ENCODE measurements around the gene MAMDC2.

MAMDC2 gene, protein sequence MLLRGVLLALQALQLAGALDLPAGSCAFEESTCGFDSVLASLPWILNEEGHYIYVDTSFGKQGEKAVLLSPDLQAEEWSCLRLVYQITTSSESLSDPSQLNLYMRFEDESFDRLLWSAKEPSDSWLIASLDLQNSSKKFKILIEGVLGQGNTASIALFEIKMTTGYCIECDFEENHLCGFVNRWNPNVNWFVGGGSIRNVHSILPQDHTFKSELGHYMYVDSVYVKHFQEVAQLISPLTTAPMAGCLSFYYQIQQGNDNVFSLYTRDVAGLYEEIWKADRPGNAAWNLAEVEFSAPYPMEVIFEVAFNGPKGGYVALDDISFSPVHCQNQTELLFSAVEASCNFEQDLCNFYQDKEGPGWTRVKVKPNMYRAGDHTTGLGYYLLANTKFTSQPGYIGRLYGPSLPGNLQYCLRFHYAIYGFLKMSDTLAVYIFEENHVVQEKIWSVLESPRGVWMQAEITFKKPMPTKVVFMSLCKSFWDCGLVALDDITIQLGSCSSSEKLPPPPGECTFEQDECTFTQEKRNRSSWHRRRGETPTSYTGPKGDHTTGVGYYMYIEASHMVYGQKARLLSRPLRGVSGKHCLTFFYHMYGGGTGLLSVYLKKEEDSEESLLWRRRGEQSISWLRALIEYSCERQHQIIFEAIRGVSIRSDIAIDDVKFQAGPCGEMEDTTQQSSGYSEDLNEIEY

DNA sequence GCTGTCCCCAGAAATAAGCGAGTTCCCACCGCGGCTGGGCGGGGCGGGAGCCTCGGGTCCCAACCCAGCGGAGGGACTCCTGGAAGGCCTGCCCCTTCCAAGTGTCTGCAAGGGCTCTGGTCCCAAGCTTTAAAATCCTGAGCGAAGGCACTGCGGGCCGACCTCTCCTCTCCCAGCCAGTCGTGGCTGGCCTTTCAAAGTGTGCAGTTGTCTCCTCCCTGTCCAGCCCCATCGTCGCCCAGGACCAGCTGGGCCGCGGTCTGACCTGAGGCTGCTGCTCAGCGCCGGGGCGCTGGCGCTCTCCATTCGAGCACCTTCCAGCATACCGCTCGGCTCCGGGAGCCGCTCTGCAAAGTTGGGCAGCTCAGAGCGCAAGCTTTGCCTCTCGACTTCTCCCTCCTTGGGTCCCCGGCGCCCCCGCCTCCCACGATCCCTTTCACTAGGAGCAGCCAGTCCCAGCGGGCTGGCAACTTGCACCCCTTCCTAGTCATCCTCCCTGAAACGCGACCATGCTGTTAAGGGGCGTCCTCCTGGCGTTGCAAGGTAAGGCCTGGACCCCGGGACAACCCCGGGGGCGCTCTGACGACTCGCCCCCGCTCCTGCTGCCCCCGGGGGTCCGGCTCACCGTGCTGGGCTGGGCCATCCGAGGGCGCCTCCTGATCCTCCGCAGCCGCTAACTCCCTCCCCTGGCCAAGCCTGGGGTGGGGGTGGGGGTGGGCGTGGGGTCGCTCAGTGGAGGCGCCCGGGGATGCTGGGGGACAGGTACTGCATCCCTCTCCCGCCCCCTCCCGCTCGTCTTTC is at the start of gene MAMDC2:
Gene MAMDC2 (plus strand): TSS at position 160 of the 801 bp plus-strand sequence. CDS start 350 bp downstream, at position 510.
- no peak for DNase-seq (ENCODE audit: low spot score)

DNA sequence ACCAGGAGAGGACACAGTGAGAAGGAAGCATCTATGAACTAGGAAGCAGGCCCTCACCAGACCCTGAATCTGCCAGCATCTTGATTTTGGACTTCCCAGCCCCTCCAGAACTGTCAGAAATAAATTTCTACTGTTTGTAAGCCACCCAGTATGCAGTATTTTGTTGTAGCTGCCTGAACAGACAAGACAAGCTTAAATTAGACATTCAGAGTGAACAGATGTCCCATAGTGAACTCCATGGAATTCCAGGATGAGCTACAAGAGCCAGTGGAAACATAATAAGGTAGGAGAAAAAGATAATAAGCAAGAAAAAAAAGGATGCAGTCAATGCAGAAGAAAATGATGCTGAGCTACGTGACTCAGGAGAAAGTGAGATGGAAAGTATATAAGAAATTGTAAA is 47.8 kb upstream of the MAMDC2 start:
- DNase-seq (ENCODE audit: low spot score), result no peak

DNA sequence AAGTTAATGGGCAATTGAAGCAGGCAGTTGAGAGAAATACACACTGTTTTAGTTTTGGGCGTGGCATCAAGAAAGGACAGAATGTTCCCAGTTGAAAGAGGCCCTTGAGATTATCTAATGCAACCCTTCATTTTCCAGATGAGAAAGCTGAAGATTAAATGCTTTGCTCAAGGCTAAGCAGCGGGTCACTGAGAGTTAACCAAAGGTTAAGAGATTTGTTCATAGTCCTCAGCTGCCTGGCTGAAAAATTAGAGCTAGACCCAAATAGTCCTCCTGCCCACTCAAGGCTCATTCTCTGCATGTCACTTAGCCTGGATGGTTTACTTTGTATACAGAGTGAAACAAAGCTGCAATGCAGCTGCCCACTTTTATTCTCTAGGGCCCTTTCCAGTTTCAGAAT is 46.7 kb upstream of the MAMDC2 start:
- no peak for DNase-seq (ENCODE audit: low spot score)

DNA sequence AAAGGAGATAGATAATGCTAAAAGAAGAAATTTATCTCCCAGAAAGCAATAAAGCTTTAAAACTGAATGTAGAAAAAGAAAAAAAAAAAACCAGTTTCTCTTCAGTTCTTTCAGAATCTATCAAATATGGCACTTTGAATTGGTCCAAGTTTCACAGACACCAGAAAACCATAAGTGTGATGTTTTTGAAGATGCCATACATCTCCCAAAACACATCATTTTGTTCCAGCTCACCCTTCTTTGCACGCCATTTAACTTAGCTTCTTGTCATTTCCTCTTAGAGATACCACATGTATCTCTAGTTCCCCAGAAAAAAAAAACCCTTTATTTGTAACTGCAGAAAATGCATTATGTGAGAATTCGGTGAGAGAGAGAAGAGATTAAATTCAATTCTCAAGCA is 46.1 kb upstream of the MAMDC2 start:
- DNase-seq (ENCODE audit: low spot score), result no peak

DNA sequence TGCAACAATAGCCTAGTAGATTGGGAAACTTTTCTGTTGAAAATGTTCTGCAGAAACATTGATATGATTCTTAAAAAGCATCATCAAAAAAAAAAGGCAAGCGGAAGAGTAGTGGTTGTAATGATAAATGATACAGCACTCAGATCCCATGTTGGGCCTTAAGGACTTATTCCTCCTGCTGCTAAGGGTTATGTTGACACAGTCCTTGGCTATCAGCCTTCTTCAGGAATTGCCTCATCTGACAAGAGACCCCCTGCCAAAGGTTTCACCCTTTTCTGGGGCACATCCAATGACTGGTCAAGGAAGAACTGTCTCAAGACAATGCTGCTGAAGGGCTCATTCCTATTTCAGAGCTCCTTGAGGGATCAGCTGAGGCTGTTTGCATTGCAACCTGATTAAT is 44.3 kb upstream of the MAMDC2 start:
- DNase-seq (ENCODE audit: low spot score), result no peak

DNA sequence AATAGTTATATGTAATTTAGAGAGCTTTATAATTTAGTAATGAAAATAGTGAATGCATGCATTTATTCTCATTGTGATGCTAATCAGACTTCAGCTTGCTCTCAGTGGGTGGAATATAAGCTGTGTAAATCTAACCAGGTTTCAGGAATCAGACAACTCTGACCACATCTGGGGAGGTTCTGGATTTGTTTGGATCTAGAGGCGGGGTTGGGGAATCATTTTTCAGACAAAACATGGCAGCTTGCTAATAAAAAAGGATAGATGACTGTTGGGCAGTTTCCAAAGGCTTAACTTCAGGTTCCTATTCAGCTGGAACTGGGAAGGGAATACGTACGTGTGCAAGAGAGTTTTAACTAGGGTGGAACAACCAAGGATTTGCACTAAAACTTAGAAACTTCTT is 43.2 kb upstream of the MAMDC2 start:
- DNase-seq (ENCODE audit: low spot score), result no peak

DNA sequence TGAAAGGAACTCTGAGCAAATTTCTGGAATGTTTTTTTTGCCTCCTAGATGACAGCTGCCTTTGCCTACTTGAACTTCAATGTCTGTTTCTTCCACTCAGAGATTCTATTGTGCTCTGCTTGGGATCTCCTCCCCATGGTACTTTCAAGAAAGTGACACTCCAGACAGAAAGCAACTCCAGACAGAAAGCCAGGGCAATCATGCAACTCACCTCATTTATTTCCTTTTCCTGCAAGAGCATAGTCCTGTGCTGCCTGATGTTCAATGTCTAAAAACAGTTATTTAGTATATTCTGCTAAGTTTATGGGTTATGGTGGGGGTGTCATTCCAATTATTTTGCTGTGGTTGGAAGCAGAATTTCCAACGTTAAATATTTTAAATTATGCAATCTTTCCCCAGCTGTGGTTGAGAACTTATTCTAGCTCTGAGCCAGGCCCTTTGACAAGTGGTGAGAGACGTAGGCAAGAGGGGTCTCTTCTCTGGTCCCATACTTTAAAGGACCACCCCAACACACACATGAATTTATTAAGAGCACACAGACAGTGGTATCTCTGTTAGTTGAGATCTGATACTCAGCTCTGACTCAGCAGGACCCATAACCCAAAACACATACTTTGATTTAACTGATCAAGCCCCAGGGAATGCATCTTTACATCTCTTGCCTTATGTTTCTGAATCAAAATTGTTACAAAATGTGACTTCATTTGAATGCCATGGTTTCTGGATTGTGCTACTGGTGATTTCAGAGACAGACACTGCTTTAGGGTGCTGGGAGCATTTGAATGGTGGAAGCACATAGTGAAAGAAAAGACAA is 39.5 kb upstream of the MAMDC2 start:
- no peak for DNase-seq (ENCODE audit: low spot score)

DNA sequence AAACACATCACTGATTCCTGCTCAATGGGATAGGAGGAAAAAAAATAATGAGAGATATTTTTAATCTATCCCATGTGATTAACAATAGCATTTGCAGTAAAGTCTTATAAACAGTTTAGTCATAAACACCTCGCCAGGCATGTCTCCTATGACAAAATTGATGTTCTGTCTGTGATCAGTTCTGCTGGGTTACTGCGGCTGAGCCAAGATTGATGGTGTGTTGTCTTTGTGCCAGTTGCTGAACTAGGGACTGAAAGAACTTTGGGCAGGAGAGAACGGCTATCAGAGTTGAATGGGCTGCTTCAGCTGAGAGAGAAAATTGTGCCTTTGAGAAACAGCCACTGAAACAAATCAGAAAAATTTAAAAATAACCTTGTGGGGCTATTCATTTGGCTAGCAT is 37.3 kb upstream of the MAMDC2 start:
- DNase-seq (ENCODE audit: low spot score), result no peak

DNA sequence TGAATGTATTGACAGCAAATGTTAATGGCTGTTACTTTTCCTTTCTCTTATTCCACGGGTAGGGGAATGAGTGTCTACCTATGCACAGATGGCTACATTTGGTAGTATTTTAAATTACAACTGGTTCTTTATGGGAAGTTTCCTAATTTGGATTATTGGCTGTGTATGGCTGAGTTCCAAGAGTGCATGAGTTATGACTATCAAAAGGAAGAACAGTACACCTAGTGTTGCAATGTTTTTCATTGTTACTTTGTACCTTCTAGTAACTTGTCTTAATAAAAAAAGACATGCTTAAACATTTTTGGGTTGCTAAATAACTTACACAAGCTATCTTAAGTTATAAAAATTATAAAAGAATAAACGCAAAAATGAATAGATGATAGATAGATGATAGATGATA is 35.8 kb upstream of the MAMDC2 start:
- no peak for DNase-seq (ENCODE audit: low spot score)

DNA sequence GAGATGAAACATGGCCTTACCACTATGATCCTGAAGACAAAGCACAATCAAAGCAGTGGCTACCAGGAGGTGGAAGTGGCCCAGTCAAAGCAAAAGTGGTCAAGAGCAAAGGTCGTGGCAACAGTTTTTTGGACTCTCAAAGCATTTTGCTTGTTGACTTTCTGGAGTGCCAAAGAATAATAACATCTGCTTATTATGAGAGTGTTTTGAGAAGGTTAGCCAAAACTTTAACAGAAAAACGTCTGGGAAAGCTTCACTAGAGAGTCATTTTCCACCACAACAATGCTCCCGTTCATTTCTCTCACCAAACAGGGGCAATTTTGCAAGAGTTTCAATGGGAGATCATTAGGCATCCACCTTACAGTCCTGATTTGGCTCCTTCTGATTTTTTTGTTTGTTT is 33.6 kb upstream of the MAMDC2 start:
- DNase-seq (ENCODE audit: low spot score), result no peak

DNA sequence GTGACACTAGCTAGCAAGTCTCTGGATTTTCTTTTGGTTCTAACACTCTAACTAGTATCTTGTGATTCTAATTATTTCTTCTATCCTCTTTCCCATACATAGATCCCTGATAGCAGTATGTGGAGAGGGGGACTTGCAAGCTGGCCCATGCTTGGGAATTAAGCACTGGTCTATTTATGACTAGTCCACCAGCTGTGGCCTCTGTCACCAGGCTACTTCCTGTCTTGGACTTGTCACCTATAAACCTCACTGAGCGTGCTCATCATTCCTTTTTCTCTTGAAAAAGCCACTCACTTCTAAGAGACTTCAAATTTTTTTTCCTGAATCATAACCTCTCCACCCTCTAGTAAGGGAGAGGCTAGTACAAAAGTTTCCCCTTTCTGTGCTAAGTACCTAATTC is 32.3 kb upstream of the MAMDC2 start:
- DNase-seq (ENCODE audit: low spot score), result no peak

DNA sequence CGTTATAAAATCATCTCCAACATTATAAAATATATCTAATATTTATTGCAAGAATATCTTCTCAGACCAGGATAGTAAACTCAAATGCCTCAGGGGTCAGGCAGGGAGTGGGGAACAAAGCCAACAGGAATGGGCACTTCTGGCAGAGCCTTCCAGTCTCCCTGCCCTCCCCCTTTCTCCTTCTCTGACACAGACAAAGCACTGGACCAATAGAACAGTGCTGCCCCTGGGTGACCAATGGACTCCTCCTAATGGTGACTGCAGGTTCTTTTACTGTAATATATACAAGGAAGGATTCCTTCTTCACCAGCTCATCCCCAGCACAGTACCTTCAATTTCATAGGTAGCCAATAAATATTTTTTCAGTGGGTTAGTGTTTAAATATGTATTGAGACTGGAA is 31.1 kb upstream of the MAMDC2 start:
- DNase-seq (ENCODE audit: low spot score), result no peak

DNA sequence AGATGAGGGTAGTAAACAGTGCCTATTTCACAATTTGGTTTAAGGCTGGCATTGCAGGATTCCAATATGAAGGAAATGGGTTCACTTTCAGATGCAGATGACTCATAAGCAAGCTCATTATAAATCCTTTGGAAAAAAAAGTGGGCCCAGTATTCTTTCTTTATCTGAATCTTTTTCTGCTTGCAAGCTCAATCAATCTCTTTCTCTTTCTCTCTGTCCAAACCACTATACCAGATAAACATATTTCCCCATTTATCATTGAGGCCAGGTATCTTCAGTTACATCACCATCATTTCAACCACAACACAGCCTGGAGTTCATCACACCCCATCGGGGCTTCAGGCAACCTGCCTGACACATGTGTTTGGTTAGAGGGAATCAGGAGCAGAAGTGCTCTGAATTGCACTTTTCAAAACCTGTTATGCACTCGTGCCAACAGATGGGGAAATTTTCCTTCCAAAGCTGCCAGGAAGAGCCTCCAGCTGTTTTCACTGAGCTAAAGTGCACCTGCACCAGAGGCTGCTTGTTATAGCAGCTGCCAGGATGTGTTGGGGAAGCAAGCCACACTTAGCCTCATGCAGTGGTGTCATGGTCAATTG is 30.0 kb upstream of the MAMDC2 start:
- DNase-seq (ENCODE audit: low spot score), result no peak

DNA sequence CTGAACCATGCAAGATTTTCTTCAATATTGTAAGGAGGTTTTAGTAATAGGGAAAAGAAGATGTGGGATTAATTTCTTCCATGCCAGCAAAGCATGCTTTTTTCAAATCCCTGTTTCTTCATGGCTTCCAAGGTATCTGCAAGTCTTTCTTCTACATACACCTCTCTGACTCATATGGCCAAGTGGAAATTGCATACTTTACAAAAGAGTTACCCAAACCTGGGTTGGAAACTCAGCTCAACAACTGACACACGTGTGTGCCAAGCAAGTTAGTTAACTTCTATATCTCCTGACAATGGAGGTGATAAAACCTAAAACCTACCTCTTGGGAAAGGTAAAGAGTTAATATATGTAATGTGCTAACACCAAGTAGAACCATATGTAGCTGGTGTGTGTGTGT is 28.5 kb upstream of the MAMDC2 start:
- no peak for DNase-seq (ENCODE audit: low spot score)

DNA sequence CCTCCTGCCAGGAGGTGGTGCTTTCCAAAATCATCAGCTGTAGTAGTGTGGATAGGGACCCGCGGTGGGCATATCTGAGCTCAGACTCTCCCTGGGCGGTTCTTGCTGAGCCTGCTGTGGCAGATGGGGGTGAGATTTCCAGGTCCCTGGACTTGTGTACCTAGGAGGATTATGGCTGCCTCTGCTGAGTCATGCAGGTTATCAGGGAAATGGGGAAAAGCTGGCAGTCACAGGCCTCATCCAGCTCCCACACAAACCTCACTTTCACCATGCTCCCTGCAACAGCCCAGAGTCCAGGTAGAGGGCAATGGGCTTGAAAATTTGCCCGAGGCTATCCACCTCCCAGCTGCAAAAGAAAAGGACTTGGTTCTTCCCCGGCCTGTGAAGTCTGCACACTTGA is 23.4 kb upstream of the MAMDC2 start:
- no peak for DNase-seq (ENCODE audit: low spot score)

DNA sequence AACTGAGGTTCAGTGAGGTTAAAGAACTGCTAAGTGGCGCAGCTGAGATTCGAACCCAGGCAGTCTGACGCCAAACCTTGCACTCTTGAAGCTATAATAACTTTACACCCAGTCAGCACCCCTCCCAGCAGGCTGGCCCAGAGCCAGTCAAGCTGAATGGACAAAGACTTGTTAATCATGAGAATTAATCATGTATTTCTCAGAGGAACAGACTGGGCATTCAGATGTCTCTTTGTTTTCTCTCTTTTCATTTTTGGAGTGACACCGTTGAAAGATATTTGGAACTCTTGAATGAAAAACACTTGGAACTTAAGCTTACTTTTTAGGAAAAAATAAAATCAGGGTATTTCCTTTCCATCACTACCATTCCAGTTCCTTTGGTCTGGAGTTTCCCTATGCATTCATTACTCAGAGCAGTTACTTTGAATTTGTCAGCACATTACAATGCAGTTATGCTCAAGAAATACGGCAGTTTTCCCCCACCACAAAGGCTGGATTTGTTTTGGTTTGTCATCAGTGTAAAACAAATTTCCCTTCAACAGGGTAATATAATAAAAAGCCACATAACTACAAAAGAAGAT is 22.6 kb upstream of the MAMDC2 start:
- peak; percentile 67 for DNase-seq (ENCODE audit: low spot score)

DNA sequence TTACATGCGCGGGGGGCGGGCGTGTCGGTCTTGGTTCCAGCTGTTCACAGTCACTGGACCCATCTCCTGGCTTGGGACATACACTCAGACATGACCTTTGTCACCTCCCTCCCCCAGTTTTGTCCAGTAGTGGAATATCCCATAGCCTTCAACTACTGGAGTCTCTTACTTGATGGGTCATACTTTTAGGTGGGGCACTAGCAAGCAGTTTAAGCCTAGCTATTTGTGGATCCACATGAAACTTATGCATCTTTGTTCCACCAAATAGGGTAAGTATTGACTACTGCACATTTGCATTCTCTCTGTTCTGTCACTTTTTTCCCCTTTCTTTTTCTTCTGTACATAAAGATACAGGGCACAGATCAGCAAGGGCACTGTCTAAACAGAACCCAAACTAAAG is 15.4 kb upstream of the MAMDC2 start:
- DNase-seq (ENCODE audit: low spot score), result no peak

DNA sequence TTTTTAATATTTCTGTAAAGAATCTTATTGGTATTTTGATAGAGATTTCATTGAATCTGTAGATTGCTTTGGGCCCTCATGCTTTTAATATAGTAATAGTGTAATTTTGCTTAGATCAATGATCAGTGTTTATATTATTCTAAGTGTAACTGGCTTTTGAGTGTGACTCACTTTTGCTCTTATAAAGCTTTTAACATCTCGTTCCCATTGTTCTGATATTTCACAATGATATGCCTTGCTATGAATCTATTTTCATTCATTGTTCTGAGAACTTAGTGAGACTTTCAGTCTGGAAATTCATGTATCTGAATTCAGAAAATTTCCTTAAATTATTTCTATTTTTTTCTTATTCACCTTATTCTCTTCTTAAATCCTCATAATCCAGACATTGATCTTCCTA is 13.5 kb upstream of the MAMDC2 start:
- no peak for DNase-seq (ENCODE audit: low spot score)

DNA sequence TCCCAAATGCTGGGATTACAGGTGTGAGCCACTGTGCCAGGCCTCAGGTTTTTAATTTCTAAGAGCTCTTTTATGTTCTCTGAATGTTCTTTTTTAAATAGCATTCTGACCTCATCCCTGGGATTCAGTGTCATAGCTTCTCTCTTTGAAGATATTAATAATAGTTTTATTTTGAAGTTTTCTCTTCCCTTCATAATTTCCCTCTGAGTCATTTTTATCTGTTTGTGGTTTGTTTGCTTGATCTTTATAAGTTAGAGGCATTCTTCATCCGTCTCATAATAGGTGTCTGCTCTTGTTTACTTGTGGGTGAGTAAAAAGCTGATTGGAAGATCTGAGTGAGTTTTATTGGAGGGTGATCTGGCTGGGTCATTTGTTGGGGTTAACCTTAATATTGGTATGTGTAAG is 12.5 kb upstream of the MAMDC2 start:
- DNase-seq (ENCODE audit: low spot score), result no peak

DNA sequence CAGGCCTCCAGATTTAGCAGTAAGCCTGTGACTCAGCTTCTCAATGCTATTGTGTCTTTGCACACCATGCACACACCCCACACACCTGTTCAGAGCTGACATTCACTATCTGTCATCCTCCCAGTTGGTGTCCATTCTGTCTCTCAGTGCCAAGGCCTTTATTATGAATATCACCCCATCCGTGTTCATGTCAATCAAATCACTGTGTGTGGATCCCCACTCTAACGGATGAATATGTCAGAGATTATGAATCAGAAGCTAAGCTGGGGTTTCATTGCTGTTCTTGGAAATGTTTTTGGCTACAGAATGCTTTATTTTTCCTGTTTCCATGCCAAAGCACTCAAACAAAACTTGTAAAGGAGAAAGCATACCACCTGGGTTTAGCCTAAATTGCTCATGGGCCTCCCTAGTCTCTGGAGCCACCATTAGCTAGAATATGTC is 9.4 kb upstream of the MAMDC2 start:
- no peak for DNase-seq (ENCODE audit: low spot score)

DNA sequence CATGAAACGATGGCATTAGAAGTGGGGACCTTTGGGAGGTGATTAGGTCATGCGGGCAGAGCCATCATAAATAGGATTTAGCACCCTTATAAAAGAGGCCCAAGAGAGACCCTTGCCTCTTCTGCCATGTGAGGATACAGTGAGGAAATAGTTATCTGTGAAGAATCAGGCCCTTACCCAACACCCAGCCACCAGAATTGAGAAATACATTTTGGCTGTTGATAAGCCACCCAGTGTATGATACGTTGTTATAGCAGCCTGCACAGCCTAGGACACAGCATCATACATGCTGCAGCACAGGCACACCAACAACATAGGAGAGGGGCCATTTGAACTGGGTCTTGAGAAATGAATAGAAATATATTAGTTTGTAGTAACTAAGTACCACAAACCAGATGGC is 8.0 kb upstream of the MAMDC2 start:
- no peak for DNase-seq (ENCODE audit: low spot score)
